ENCODE results near the gene ZMIZ2. TPM values are rescaled to one million over a fixed set of nuclear protein-coding genes. Genes with fewer than 3 reads are reported as not detected.
A peak's percentile ranks its signal among the peaks of the same experiment; 100 is the strongest.

Gene ZMIZ2
- polyA plus RNA-seq, 1 donor from 2014 or later: 15.5 TPM

- Mint-ChIP-seq H3K27me3 (no peaks in the 10 kb centered on the region), H3K27ac (peak overlapping the region in 2 of 3 donors; percentile 0 to 43), H3K4me3 (no peak overlapping the region), H3K9me3 (no peaks in the 10 kb centered on the region), H3K4me1 (peaks cover 0 to 10% (median 6%) of the 10 kb centered on the region in 3 donors), H3K36me3 (no peaks in the 10 kb centered on the region)
Observed at GRCh38 chr7:44738876-44739665, 9.6 kb upstream of the ZMIZ2 start.

GRCh38 chr7:44740055-44740454, 8.6 kb upstream of the ZMIZ2 start:
- H3K9me3 Mint-ChIP-seq: no peaks in the 10 kb centered on the region
- peaks cover 0 to 12% (median 7%) of the 10 kb centered on the region in 3 donors for H3K4me1 Mint-ChIP-seq
- no peaks in the 10 kb centered on the region for H3K36me3 Mint-ChIP-seq
- H3K27ac Mint-ChIP-seq: peak overlapping the region in 2 of 3 donors; percentile 0 to 43
- no peak overlapping the region for H3K4me3 Mint-ChIP-seq
- H3K27me3 Mint-ChIP-seq: no peaks in the 10 kb centered on the region

- Mint-ChIP-seq H3K27ac (no peak overlapping the region), H3K4me3 (no peak overlapping the region), H3K36me3 (peaks cover 2% of the 10 kb centered on the region), H3K9me3 (no peaks in the 10 kb centered on the region), H3K27me3 (no peaks in the 10 kb centered on the region), H3K4me1 (peaks cover 3 to 18% (median 8%) of the 10 kb centered on the region in 3 donors)
Observed at GRCh38 chr7:44743750-44744149, 4.9 kb upstream of the ZMIZ2 start.

GRCh38 chr7:44748948-44749731, 493 bp downstream of the ZMIZ2 start:
- Mint-ChIP-seq H3K9me3 (no peaks in the 10 kb centered on the region), H3K4me3 (peak overlapping the region; percentile 85 to 94 (median 92))

GRCh38 chr7:44749992-44750391, 1.3 kb downstream of the ZMIZ2 start:
- H3K27ac Mint-ChIP-seq: peak overlapping the region; percentile 98 to 99 (median 99)
- H3K4me3 Mint-ChIP-seq: peak overlapping the region; percentile 85 to 94 (median 92)
- H3K9me3 Mint-ChIP-seq: no peaks in the 10 kb centered on the region
- peaks cover 3% of the 10 kb centered on the region for H3K36me3 Mint-ChIP-seq
- H3K27me3 Mint-ChIP-seq: no peaks in the 10 kb centered on the region
- peaks cover 30 to 47% (median 36%) of the 10 kb centered on the region in 3 donors for H3K4me1 Mint-ChIP-seq

More at GRCh38 chr7:44748948-44749731, 493 bp downstream of the ZMIZ2 start:
- Mint-ChIP-seq H3K27me3 (no peaks in the 10 kb centered on the region), H3K4me1 (peaks cover 30 to 42% (median 42%) of the 10 kb centered on the region in 3 donors), H3K36me3 (peaks cover 3% of the 10 kb centered on the region), H3K27ac (peak overlapping the region; percentile 98 to 99 (median 99))

- Mint-ChIP-seq H3K27ac (peak overlapping the region; percentile 98 to 99 (median 99)), H3K36me3 (peaks cover 3% of the 10 kb centered on the region), H3K27me3 (no peaks in the 10 kb centered on the region), H3K4me1 (peaks cover 30 to 51% (median 36%) of the 10 kb centered on the region in 3 donors), H3K4me3 (peak overlapping the region; percentile 85 to 94 (median 92)), H3K9me3 (no peaks in the 10 kb centered on the region)
Observed at GRCh38 chr7:44750424-44750823, 1.8 kb downstream of the ZMIZ2 start.

- Mint-ChIP-seq H3K27ac (peak overlapping the region; percentile 98 to 99 (median 99)), H3K4me1 (peaks cover 30 to 53% (median 36%) of the 10 kb centered on the region in 3 donors), H3K36me3 (peaks cover 3% of the 10 kb centered on the region), H3K4me3 (peak overlapping the region; percentile 85 to 94 (median 92)), H3K27me3 (no peaks in the 10 kb centered on the region), H3K9me3 (no peaks in the 10 kb centered on the region)
Observed at GRCh38 chr7:44750921-44751571, 2.4 kb downstream of the ZMIZ2 start.

- Mint-ChIP-seq H3K4me1 (peaks cover 27 to 49% (median 31%) of the 10 kb centered on the region in 3 donors), H3K27me3 (no peaks in the 10 kb centered on the region), H3K4me3 (peak overlapping the region; percentile 16 to 81 (median 70))
Observed at GRCh38 chr7:44752822-44753221, 4.2 kb downstream of the ZMIZ2 start.

GRCh38 chr7:44754802-44755697, 6.4 kb downstream of the ZMIZ2 start:
- Mint-ChIP-seq H3K4me3 (peak overlapping the region in 2 of 4 donors; percentile 52 to 68), H3K4me1 (peaks cover 22 to 43% (median 30%) of the 10 kb centered on the region in 3 donors), H3K36me3 (peaks cover 2% of the 10 kb centered on the region), H3K9me3 (no peaks in the 10 kb centered on the region), H3K27ac (peak overlapping the region; percentile 46 to 99 (median 80)), H3K27me3 (no peaks in the 10 kb centered on the region)

More at GRCh38 chr7:44752822-44753221, 4.2 kb downstream of the ZMIZ2 start:
- peak overlapping the region; percentile 95 to 99 (median 99) for H3K27ac Mint-ChIP-seq
- peaks cover 2% of the 10 kb centered on the region for H3K36me3 Mint-ChIP-seq
- H3K9me3 Mint-ChIP-seq: no peaks in the 10 kb centered on the region

- Mint-ChIP-seq H3K36me3 (peaks cover 5% of the 10 kb centered on the region), H3K27ac (no peak overlapping the region), H3K27me3 (no peaks in the 10 kb centered on the region), H3K4me3 (peak overlapping the region in 1 of 4 donors; percentile 23), H3K4me1 (peaks cover 14 to 35% (median 21%) of the 10 kb centered on the region in 3 donors), H3K9me3 (no peaks in the 10 kb centered on the region)
Observed at GRCh38 chr7:44755698-44756627, 7.3 kb downstream of the ZMIZ2 start.

GRCh38 chr7:44756904-44757303, 8.3 kb downstream of the ZMIZ2 start:
- no peaks in the 10 kb centered on the region for H3K9me3 Mint-ChIP-seq
- H3K4me3 Mint-ChIP-seq: no peak overlapping the region
- H3K4me1 Mint-ChIP-seq: peaks cover 10 to 29% (median 16%) of the 10 kb centered on the region in 3 donors
- peaks cover 5% of the 10 kb centered on the region for H3K36me3 Mint-ChIP-seq
- H3K27me3 Mint-ChIP-seq: no peaks in the 10 kb centered on the region
- no peak overlapping the region for H3K27ac Mint-ChIP-seq

- Mint-ChIP-seq H3K4me1 (peaks cover 8 to 25% (median 14%) of the 10 kb centered on the region in 3 donors), H3K36me3 (peaks cover 5% of the 10 kb centered on the region), H3K27me3 (no peaks in the 10 kb centered on the region), H3K9me3 (no peaks in the 10 kb centered on the region), H3K4me3 (peak overlapping the region in 1 of 4 donors; percentile 39), H3K27ac (no peak overlapping the region)
Observed at GRCh38 chr7:44757311-44757710, 8.7 kb downstream of the ZMIZ2 start.

GRCh38 chr7:44757739-44758138, 9.1 kb downstream of the ZMIZ2 start:
- Mint-ChIP-seq H3K27ac (no peak overlapping the region), H3K9me3 (no peaks in the 10 kb centered on the region)

More at GRCh38 chr7:44757739-44758138, 9.1 kb downstream of the ZMIZ2 start:
- Mint-ChIP-seq H3K4me1 (peaks cover 4 to 20% (median 10%) of the 10 kb centered on the region in 3 donors), H3K27me3 (no peaks in the 10 kb centered on the region), H3K36me3 (peaks cover 3% of the 10 kb centered on the region), H3K4me3 (no peak overlapping the region)
